ENCODE data around the gene FOXP1.
A peak's percentile ranks its signal among the peaks of the same experiment; 100 is the strongest.

The FOXP1 gene

DNA sequence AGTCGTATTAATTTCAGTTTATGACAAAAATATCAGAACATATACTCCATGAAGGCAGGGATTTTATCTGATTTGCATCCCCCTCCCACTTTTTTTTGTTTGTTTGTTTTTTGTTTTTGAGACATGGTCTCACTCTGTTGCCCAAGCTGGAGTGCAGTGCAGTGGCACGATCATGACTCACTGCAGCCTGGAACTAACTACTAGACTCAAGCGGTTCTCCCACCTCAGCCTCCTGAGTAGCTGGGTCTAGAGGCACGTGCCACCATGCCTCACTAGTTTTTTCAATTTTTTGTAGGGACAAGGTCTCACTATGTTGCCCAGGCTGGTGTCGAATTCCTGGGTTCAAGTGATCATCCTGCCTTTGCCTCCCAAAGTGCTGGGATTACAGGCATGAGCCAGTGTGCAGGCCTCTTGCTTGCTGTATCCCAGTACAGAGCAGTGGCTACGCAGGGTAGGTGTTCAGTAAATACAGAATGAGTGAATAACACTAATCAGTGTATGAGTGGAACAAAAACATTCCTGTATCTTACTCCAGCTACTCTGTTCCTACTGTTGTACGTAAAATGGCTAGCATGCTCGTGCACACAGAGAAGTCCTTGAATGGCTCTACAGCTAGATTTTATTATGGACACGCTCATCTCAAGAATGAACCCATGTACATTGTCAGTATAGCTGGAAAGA, 272.4 kb downstream of the FOXP1 start:
- TF ChIP-seq CTCF (IDR thresholded peaks at IDR 0.05; ENCODE audit: low read depth, low read length): no peak
- no peak overlapping the region for H3K4me3 ChIP-seq (ENCODE audit: low read depth, low read length)

DNA sequence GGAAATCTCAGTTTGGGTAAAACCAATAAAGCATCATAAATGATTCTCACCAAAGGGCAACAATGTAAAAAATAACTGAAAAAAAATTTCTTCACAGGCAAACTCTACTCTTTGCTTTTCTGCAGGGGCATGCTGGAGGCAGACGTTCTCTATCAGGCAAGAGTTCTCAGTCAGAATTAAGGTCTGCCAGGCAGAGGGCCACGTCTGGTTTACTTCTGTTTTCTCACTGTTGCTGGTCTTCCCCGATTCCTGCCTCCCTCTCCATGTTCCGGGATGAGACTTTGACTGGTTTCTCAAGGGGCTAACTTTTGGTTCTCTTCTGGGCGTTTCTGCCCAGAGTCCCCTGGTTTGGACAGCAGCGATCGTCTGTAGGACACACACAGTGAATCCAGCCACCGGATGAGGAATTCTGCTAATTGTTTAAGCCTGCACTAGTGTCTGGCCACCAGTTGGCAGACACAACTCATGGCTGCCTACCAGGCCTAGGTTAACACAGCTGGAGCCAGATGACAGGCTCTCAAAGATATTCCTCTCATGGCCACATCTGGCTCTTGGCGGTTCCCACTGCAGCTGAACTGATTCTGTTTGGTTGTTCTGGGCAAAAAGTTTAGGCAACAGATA, 273.1 kb downstream of the FOXP1 start:
- no peak overlapping the region for H3K4me3 ChIP-seq (ENCODE audit: low read depth, low read length)
- TF ChIP-seq CTCF (IDR thresholded peaks at IDR 0.05; ENCODE audit: low read depth, low read length): 0 out of 2 replicates have a peak, but pooled peaks have one; percentile 13

- no peak for TF ChIP-seq CTCF (IDR thresholded peaks at IDR 0.05; ENCODE audit: low read depth, low read length)
- no peak overlapping the region for H3K4me3 ChIP-seq (ENCODE audit: low read depth, low read length)
Measured at GRCh38 chr3:71309886-71310285, 273.6 kb downstream of the FOXP1 start.

DNA sequence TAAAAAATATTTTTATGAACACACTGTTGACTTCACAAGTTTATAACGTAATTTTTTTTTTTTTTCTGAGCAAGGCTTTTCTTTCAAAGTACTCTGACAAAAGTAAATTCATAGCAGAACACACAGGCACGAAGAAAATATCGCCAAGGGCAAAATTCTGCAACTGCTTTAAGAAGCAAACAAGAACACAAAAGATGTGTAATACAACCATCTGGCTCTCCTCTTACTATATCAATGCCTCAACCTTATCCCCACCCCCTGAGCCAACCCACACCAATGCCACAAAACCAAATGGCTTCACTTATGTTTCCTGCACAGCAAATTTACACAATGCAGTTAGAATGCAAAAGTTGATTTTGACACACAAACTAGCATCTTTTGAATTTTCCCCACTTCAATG, 274.2 kb downstream of the FOXP1 start:
- TF ChIP-seq CTCF (IDR thresholded peaks at IDR 0.05; ENCODE audit: low read depth, low read length): no peak
- H3K4me3 ChIP-seq (ENCODE audit: low read depth, low read length): no peak overlapping the region

GRCh38 chr3:71308836-71309235, 274.7 kb downstream of the FOXP1 start:
- no peak overlapping the region for H3K4me3 ChIP-seq (ENCODE audit: low read depth, low read length)
- TF ChIP-seq CTCF (IDR thresholded peaks at IDR 0.05; ENCODE audit: low read depth, low read length): no peak

- no peak for TF ChIP-seq CTCF (IDR thresholded peaks at IDR 0.05; ENCODE audit: low read depth, low read length)
- no peak overlapping the region for H3K4me3 ChIP-seq (ENCODE audit: low read depth, low read length)
Measured at GRCh38 chr3:71307991-71308697, 275.4 kb downstream of the FOXP1 start.

All from WI38 (cell line).